Activated CD4-positive, CD25-positive, alpha-beta regulatory T cell treated with anti-CD3 and anti-CD28 coated beads, Interleukin-2, amount 50 U/mL, for 16 hours (primary cell): Measurements from ENCODE around the gene RNF126.
"Not testable (repeated sequence)": the region's sequence is repeated elsewhere in the genome, so short reads cannot be mapped to it uniquely, and the experiment has no call there.

Experiments used
- DNase-seq: peaks from one replicate; pipeline ENCODE4 v3.0.0-alpha.2; 2020; ENCODE audit warnings: low read depth, low spot score

Gene RNF126

GRCh38 chr19:662962-663681 is at the start of gene RNF126:
Gene RNF126 (minus strand): TSS chr19:663214. CDS start chr19:663121, 93 bp downstream.
- DNase-seq, result peak; percentile 83

DNA sequence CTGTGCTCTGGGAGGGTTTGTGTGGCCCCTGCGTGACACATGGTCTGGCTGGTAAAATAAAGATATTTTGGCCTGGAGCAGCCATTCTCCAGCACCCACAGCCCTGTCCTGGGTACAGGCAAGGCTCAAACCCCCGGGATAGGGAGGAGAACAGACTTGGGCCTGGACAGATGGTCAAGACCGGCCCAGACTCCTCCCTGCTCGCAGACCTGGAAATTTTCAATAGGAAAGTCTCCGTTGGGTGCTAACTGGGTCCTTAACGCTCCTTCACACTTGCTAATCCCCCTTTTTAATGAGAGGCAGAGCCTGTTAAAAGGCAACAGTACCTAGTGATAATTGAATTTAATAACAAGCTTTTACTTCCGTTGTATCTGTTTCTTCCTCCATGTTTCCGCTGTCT is 48.2 kb upstream of the RNF126 start:
- no peak for DNase-seq

GRCh38 chr19:710767-711166 is 47.8 kb upstream of the RNF126 start:
- DNase-seq, result no peak

DNA sequence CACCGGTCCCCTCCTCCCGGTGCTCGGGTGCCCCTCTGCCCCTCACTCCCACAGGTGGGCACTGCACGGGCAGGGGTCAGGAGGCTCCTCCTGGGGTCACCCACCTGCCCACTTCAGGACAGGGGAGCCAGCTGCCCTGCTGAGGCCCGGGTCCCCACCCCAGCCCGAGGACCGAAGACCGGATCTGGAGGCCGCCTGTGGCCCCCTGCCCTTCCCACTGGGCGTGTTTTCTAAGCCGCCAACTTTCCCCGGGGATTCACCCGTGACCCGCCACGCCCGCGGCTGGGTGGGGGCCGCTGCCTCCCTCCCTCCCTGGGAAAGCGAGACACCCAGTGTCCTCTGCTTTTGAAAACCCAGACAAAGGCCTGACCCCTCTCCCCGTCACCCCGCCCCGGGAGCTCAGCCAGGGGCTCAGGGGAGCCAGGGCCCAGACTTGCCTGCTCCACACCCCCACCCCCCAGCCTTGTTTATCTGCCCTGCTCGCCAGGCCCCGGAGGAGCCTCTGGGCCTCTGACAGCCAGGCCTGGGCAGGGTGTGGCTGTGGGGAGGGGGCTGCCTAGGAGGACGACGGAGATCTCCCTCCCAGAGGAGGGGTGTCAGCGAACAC is 47.1 kb upstream of the RNF126 start:
- no peak for DNase-seq

DNA sequence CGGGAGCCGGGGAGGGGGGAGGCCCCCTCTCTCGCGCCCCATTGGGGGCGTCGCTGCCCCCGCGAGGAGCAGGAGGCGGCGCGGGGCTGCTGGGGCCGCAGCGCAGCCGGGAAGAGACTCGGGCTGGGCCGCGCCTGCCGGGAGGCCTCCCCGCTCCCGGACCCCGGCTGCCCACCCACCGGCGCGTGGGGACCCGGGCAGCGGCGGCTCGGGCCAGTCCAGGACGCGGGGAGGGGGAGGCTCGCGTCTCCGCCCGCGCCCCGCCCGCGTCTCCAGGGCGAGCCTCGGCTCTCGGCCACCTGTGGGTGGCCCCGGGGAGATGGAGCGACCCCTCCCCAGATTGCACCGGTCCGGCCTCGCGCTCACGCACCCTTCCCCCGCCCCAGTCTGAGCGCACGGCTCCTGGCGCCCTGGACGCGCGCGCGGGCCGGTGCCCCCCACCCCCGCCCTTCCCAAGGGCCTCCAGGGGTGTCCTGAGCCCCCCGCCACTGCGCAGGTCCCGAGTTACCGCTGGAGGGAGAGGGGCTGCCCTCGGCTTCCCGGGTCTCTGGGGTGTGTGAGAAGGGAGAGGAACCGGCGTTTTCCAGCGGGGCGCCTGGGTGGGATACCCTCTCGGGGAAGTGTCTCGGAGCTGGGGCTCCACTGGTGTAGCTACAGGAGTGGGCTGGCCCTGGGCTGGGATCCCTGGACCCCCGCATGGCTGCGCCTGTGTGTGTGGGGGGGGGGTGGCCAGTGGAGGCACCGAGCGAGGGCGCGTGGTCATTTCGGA is 46.4 kb upstream of the RNF126 start:
- DNase-seq, result no peak

DNA sequence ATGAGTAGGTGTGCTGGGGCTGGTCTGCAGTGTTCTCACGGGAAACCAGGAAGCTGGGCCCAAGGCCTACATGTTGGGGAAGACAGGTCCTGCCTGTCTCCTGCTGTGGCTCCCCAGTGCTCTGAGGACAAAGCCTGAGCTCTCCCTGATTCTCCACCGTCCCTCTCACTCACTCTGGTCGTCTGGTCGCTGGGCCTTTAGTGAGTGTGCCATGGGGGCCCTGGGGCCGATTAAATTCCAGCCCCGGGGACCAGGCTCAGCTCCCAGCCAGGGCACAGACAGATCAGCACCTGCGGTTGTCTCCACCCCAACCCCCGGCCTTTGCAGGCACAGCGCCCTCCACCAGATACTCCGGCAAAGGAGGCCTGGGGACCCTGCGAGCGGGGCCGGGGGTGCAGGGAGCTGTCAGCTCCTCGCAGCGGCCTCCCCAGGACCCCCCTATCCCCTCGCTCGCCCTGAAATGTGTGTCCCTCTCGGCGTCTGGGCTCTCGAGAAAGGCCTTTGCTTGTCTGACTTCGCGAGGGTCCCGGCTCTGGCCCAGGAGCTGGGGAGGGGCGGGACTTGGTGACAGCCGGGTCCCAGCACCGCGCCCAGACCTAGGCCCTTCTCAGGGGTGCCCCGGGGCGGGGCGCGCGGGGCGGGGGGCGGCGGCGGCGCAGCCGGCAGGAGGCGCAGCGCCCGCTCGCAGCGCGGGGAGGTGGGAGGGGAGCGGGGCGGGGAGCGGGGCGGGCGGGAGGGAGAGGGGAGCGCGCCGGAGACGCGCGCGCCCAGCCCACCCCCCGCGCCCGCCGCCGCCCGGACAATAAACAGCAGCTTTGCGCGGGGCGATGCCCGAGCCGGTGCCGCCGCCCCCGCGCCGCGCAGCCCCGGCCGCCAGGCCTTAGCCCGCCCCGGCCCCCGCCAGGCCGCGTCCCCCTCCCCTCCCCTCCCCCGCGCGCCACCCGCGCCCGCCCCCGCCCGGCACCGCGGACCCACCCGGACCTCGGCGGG is 45.4 kb upstream of the RNF126 start, which contains the start of gene PALM:
Gene PALM (plus strand): TSS at position 782 of the 990 bp plus-strand sequence. CDS start 212 bp downstream, outside the sequence.
- no peak for DNase-seq

GRCh38 chr19:704447-704741 is 41.4 kb upstream of the RNF126 start:
- no peak for DNase-seq

DNA sequence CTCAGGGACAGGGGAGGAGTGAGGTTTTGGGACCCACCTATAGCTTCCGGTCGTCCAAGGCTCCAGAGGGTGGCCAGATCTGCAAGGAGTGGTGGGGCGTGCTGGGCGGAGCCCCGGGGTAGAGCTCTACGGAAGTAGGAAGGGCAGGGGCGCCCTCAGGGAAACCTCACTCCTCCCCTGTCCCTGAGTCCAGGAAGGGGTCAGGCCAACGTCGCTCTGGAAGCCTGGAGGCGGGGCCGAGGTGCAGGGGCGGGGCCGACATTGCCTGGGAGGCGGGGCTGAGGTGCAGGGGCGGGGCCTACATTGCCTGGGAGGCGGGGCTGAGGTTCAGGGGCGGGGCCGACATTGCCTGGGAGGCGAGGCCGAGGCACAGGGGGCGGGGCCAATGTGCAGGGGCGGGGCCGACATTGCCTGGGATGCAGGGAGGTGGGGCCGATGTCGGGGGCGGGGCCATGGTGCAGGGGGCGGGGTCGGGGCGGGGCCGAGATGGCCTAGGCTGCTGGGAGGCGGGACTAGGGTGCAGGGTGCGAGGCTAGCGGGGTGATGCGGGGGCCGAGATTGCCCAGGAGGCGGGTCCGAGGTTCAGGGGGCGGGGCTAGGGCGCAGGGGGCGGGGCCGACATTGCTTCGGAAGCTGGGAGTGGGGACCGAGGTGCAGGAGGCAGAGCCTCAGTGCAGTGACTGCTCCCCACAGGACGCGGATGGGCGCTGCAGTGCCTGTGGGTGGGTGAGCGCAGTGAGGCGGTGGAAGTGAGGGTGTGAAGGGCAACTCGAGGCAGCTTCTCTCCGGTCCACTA is 40.8 kb upstream of the RNF126 start:
- peak; percentile 17 for DNase-seq

GRCh38 chr19:703329-703650 is 40.3 kb upstream of the RNF126 start:
- DNase-seq, result no peak

- not testable (repeated sequence) for DNase-seq
Observed at GRCh38 chr19:702847-703246, 39.8 kb upstream of the RNF126 start.

GRCh38 chr19:699885-700284 is 36.9 kb upstream of the RNF126 start:
- not testable (repeated sequence) for DNase-seq

GRCh38 chr19:698529-698928 is 35.5 kb upstream of the RNF126 start:
- DNase-seq, result not testable (repeated sequence)

DNA sequence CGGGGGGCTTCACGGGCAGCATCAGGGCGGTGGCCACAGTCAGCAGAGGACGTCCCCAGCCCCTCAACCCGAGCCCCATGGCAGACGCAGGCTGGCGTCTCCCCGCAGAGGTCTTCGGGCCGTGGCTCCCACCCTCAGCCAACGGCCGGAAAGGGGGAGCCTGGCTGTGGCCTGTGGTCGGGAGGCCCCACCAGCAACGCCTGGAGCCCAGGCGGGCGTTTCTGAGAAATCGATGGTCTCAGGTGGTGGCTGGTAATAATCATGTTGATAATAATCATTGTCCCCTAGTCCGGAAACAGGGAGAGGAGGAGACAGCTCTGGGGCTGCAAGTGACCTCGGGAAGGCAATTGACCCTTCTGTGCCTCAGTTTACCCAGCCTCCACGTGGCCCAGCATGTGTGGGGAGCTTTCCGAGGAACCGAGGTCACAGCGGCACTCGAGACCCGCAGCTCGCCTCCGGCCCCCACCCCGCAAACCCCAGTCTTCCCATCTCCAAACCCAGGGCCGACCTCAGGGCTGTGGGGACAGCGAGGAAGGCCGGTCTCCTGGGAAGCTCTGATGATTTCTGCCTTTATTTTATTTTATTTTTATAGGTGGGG is 32.4 kb upstream of the RNF126 start, which contains the start of gene PRSS57:
Gene PRSS57 (minus strand): TSS at position 101 of the 598 bp plus-strand sequence. CDS start 22 bp downstream, at position 79.
- no peak for DNase-seq

GRCh38 chr19:694481-695351 is 31.7 kb upstream of the RNF126 start:
- no peak for DNase-seq

GRCh38 chr19:690203-690602 is 27.2 kb upstream of the RNF126 start:
- DNase-seq, result no peak

DNA sequence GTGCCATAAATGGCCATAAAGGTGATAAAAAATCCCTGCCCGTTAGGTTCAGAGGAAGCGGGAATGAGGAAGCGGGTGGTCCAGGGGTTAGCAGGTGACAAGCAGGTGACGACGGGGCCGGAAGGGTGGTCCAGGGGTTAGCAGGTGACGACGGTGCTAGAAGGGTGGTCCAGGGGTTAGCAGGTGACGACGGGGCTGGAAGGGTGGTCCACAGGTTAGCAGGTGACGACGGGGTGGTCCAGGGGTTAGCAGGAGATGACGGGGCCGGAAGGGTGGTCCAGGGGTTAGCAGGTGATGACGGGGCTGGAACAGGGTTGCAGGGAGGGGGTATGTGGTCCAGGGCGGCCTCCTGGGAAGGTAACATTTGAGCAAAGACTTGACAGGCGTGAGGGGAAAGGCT is 26.0 kb upstream of the RNF126 start:
- no peak for DNase-seq

- DNase-seq, result no peak
Observed at GRCh38 chr19:688214-688613, 25.2 kb upstream of the RNF126 start.

- no peak for DNase-seq
Observed at GRCh38 chr19:687569-688166, 24.7 kb upstream of the RNF126 start.
